GM21528 (cell line): ENCODE data around the gene ARF1.

ENCODE experiments used
- ATAC-seq: cut with Tn5 transposase; IDR thresholded peaks from one replicate; pipeline ENCODE4 v1.9.1; 2021; ENCODE audit warnings: mild to moderate bottlenecking, moderate library complexity; ENCODE audit not compliant: unreplicated experiment, low FRiP score

Gene ARF1

DNA sequence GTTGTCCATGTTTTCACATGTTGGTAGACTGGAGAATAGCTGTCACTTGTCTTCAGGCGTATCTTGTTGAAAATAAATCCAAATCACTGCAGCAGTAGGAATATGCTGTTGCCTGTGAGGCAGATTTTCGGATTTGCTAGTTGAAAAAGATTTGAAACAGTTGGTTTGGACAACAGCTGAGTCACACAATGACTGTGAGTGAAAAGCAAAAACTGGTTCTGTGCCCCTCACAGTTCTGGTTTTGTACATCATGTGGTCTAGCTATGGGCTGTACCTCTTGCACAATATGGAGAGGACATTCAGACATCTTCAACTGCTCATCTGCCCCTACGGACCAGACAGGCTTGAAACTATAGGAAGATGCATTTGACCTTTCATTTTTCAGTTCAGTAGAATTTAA, 1.8 kb downstream of the ARF1 start:
- ATAC-seq, result no peak

DNA sequence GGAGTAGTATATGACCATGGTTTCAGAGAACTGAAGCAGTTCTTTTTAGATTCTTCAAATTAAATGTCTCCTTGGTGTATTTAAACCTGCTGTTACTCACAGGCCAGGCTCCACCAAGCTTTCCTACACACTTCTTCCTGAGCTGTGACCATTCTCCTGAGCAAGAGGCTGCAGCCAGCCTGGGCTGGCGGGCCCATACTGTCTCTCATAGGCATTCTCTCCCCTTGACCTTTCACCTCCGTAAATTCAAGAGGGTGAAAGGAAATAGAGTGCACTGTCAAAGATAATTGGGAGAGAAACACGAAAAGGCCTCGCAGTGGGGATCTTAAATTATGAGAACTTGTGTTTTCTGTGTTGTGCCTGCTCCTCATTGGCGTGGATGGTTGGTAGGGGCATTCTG, 2.3 kb downstream of the ARF1 start:
- no peak for ATAC-seq

DNA sequence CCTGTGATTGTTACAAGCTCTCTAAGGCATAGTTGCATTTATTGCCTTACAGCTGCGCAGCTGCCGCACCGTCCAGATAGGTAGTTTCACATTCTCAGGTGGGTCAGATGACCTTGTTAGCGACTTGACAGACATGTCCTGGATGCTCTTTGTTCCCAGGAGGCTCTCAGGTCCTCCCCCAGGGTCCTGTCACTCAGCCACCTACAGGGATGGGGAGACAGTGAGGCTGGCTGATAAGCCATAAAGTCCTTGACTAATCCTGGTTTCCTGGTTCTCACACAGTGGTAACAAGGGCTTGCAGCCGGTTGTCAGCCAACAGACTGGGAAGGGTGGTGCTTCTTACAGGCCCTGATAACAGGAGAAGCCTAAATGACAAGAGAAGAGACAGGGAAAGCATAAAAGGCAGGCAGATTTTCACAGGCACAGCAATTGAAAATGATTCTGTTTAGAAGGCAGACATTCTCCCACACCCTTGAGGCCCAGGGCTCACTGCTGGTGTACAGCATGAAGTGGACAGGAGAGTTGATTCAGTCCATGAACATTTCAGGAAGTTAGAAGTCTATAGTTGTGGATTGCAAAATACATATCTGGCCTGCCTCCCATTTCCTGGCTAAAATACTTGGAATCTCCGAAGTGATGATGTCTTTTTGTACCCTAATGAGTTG, 2.9 kb downstream of the ARF1 start:
- ATAC-seq, result no peak

DNA sequence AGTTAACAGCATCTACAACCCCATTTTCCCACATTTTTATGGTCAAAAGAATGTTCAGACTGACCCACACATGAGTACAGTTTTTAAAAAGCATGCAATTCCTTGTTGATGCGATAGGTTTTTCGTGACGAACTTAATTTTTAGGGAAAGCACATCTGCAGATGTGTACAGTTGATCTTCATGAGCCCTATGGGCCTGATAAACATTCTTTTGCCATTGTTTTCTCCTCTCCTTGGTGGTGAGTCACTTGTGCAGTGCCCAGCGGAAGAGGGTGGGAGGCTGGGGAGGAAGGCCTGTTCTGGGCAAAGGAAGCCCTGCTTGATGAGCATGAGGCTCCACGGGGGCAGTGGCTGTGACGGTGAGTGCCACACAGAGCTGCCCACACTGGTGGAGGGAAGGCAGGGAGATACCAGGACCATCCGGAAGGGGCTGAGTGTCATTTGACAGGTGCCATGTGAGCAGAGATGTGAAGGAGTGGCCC, 5.3 kb downstream of the ARF1 start:
- ATAC-seq, result no peak

DNA sequence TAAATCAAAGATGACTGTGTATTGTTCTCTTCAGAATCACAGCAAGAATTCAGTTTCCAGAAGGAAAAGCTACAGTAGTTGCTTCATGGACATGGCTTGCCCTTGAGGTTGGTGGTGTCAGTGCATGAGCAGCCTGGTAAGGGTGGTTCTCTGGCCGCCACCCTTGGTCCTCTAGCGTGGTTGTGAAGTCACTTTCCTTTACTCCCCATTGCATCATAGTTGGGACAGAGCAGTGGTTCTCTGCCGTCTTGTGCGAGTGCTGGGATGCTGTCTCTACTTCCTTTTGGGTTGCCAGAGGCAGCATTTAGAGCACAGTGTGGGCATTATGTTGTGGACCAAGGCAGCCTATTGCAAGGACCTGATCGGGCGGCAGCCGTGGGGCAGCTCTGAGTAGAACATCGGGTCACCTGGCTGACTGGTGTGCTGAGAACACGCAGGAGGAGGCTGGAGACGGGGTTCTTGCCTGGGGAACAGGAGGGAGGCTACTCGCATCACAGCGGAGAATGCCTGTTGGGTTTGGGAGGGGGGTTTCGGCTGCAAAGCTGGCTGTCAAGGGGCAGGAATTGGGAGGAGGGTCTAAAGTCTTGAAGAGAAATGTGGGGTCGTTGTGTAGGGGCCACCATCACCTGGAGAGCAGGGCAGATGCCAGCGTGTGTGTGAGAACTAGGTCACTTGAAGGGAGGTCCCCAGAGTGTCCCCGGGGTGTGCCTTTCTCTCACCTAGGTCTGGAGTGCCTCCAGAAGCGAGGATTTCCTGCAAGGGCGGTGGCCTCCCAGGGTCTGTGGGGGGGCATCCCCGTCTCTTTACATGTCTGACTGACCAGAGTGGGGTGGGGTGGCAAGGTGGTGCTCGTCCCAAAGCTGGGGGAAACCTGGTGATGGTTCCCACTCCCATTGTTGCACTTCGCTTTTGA, 6.3 kb downstream of the ARF1 start:
- ATAC-seq, result no peak

DNA sequence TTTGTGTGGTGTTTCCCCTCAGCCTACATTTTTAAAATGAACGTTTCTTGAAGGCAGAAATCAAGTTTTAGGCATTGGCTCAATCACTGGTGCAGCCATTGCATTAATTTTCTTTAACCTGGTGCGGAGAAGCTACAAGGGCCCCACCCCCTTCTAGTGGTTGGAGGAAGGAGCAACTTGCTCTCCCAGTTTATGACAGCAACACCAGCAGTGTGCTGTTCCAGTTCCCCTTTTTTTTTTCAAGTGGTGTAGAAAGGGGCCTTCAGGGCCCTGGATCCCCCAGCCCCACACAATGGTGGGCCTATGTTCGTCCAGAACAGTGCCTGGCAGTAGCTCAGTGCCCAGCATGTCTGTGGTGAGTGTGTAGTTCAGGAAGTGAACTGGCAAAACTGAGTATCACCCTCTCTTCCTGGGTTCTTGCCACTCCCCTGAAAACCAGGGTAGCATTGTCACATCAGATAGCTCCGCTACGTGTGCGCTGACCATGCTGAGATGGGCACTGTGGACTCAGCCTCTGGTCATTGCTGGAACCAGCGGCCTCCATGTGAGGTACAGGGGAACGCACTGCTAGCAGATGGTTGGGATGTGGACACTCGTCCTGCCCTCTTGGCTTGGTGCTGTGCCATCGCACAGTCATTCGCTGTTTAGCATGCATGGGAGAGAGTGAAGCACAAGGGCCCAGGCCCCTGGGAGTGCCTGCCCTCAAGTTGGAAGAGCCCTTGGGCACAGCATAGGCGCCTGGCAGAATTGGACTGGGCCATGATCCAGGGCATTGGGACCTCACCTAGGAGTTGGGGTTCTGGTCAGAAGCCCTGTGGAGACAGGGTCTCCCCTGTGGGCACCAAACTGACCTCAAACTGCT, 7.2 kb downstream of the ARF1 start:
- ATAC-seq, result no peak

DNA sequence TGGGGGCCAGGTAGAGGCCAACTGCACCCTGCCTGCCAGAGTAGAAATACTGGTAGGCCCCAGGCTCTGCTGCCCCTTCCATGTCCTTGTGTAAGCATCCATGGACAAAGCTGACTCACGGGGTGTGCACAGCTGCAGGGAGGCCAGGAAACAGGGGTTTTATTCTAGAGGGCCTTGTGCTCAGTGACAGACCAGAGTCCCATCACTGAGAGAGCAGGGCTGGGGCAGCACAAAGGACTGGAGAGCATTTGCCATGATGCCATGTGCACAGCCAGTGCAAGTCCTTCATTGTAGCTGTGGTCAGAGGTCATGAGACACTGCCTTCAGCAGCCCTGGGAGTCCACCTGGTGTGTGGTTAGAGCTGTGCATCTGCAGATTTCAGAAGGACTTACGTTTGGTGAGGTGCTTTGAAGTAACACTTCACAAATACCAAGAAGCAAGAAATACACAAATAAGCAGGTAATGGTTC, 8.1 kb downstream of the ARF1 start:
- no peak for ATAC-seq

DNA sequence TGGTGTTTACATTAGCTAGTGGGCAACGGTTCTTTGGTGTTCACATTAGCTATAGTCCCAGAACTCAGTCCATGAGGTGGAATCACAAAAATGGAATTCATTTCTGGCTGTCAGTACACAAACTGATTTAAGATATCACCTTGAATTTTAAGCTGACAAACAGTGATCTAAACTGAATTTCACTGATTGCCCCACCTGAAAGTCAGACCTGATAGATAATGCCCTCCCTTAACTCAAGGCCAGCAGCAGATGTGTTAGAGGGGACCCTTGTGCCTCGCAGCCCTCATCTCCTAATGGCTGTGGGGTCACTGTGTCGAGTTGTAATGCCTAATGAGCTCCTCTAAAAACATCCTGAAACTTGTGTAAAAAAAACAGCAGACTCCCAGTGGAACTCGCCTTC, 8.6 kb downstream of the ARF1 start:
- ATAC-seq, result no peak

DNA sequence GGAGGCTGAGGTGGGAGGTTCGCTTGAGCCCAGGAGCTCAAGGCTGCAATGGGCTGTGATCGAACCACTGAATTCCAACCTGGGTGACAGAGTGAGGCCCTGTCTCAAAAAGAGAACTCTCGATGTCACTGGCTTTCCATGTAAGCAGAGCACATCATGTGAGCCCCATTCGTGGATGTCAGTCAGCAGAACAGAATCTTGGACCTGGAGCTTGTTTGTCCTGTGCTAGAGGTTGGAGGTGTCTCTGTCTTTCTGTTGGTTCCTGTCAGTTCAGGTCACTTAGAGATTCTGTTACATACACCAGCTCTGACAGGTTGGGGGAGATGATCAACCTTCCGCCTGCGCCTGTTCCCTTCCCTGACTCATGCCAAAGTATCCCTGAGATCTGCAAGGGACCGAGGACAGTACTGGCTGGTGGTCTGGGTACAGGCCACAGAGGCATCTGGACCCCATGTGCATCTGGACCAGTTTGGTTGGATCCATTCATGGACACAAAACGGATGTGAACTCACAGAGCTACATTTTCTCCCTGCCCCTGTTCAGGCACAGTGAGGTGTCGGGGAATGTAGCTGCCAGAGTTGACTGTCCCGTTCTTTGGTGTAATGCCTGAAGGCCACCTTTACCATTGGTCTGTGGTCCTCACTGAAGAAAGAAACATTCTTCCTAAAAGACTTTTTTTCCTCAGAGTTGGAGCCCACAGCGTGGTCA, 10.0 kb downstream of the ARF1 start:
- no peak for ATAC-seq

DNA sequence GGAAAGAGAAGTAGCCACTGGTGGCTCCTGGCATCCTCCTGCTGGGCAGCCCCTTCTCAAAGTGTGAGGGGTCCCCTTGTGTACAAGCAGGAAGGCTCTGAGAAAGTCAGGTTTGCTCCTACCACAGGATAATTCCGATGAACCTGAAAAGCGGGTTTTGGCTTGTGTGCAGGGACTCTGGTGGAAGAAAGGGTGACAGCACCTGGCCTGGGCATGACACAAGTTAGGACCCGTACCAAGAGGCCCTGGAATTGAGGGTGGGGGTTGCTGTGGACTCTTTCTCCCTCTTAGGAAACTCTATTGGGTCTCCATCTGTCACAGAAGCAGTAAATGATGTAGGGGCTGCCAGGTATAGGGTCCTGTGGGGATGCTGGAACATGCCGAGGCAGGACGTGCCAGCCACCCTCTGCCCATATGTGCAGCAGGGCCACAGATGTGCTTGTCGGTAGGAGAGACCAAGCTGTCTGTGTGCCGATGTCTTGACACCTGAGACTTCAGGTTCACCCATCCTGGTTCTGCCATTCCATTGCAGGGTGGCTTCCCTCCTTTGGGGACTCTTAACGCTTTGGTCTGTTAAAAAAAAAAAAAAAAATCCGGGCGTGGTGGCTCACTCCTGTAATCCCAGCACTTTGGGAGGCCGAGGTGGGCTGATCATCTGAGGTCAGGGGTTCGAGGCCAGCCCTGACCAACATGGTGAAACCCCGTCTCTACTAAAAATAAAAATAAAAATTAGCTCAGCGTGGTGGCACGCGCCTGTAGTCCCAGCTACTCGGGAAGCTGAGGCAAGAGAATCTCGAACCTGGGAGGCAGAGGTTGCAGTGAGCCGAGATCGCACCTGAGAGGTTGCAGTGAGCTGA, 10.8 kb downstream of the ARF1 start:
- no peak for ATAC-seq

DNA sequence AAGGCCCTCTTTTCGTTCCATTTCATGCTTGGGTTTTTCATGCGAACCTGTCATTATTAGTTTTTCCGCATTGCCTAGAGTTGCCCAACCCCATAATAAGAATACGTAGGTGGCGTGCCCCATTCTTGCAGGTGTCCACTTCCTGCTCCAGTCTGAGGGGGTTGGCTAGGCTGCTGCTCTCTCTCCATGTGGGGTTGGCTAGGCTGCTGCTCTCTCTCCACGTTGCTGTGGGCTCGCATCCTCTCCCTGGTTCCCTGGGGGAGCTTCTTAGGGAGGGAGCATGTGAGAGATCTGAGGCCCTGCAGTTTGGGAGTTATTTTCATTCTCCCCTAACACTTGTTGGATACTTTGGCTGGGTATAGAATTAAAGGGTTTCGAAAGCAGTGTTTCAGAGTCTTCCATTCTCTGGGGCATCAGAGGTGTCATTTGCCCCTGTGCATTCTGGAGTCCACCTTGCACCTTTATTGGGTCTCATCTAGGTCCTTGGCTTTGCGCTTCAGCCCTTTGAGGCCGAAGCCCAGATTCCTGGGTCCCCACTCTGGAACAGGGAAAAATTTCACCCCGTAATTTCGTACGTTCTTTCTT, 12.0 kb downstream of the ARF1 start:
- ATAC-seq, result no peak

DNA sequence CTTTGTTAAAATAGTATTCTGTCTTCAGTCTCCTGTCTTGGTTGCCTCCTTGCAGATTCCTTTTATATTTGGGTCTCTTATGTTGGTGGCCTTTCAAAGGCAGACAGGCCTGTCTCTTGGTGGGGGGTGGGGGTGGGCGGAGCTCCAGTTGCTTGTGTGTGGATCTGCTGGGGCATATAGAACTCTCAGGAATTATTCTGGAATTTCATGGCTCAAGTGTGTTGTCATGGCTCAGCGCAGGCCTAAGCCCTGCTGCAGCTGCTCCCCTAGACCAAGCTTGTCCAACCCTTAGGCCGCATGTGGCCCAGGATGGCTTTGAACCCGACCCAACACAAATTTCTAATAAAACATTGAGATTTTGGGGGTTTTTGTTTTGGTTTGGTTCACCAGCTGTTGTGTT, 12.7 kb downstream of the ARF1 start:
- ATAC-seq, result no peak

DNA sequence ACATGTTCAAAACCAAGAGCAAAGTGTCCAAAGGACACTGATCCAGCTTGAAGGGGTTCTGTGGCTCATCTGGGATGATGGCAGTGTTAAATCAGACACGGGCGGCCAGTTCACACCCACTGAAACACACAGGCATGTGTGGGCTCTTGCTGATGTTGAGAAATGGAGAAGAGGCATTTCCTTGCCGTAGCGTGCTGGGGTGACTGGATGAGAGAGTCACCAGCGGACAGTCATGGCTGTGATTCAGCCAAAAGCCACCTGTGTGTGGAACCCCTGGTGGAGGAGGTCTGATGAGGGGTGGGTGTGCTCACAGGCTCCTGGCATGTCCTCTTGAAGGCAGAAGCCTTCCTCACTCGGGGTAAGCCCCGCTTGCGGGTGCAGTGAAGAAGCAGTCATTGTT, 13.4 kb downstream of the ARF1 start:
- ATAC-seq, result no peak

DNA sequence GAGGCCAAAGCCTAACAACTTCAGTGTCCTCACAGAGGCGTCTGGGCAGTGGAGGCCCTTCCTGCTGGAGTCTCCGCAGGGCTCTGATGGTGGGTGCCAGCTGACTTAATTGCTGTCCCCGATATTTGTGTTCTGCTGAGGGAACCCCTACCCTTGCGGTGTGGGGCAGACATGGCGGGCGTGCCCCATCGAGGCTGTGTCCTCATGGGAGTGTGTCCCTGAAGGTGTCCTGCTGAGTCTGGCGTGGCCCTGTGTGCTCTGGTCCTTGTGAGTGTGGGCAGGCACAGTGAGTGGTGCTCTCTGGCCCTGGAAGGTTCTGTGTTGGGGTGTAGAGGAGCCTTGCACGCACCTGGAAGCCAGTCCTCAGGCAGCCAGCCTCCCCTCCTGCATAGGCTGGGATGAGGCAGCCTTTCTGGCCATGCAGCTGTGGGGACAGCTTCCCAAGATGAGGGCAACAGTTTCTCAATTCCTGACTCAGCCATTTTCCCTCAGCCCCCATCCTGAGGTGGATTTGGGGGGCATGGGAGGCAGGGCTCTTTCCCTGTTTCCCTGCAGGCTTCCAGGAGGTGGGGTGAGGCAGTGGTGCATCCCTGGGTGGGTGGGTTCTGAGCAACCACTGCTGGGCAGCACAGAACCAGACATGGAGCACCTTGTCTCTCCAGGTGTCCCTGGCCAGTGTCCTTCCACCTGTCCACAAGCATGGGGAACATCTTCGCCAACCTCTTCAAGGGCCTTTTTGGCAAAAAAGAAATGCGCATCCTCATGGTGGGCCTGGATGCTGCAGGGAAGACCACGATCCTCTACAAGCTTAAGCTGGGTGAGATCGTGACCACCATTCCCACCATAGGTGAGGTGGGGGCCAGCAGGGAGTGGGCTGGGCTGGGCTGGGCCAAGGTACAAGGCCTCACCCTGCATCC, 14.2 kb downstream of the ARF1 start:
- no peak for ATAC-seq

DNA sequence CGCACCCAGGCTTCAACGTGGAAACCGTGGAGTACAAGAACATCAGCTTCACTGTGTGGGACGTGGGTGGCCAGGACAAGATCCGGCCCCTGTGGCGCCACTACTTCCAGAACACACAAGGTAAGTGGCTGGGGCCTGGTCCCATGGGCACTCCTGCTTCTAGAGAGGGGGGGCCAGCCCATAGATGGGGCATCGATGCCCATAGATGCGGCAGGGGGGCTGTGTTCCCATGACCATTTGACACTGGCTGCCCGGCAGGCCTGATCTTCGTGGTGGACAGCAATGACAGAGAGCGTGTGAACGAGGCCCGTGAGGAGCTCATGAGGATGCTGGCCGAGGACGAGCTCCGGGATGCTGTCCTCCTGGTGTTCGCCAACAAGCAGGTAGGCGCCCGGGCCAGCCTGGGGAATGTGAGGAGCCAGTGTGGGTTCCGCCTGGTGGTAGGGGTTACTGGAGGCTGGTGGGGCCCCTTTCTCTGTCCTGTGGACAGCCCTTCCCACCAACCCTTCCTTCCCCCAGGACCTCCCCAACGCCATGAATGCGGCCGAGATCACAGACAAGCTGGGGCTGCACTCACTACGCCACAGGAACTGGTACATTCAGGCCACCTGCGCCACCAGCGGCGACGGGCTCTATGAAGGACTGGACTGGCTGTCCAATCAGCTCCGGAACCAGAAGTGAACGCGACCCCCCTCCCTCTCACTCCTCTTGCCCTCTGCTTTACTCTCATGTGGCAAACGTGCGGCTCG, 15.0 kb downstream of the ARF1 start:
- no peak for ATAC-seq

DNA sequence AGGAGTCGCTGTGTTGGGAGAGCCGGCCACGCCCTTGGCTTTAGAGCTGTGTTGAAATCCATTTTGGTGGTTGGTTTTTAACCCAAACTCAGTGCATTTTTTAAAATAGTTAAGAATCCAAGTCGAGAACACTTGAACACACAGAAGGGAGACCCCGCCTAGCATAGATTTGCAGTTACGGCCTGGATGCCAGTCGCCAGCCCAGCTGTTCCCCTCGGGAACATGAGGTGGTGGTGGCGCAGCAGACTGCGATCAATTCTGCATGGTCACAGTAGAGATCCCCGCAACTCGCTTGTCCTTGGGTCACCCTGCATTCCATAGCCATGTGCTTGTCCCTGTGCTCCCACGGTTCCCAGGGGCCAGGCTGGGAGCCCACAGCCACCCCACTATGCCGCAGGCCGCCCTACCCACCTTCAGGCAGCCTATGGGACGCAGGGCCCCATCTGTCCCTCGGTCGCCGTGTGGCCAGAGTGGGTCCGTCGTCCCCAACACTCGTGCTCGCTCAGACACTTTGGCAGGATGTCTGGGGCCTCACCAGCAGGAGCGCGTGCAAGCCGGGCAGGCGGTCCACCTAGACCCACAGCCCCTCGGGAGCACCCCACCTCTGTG, 15.9 kb downstream of the ARF1 start:
- ATAC-seq, result no peak

DNA sequence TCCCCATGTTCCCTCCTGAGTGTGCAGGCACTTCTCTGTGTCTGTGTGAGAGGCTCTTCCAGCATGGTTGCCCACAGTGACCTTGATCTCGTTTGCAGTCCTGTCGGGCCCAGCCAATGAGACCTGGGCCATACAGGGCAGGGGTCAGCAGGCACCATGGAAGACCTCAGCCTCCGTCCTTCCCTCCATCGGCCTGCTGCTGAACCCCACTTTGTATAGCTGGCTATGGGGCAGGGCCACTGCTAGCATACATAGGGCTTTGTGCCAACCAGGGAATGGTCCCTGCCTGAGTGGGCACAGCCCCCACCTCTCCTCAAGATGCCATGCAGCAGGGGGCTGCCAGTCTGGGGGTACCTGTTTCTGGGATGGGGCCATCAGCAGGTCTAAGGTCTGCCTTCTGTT, 16.8 kb downstream of the ARF1 start:
- ATAC-seq, result no peak
